Dermis blood vessel endothelial cell (primary cell): ENCODE results near the gene TYSND1. TPM values are rescaled to one million over a fixed set of nuclear protein-coding genes. Genes with fewer than 3 reads are reported as not detected.
"Not testable (repeated sequence)": the region's sequence is repeated elsewhere in the genome, so short reads cannot be mapped to it uniquely, and the experiment has no call there.

Source experiments
- DNase-seq: peaks from one replicate; pipeline ENCODE4 v3.0.0; 2010
- total RNA-seq: library from RNA; depleted of rRNA; stranded (reverse); fragments of >200 nt; gene quantifications from 2 replicates; pipeline ENCODE4 v1.2.3, GENCODE V29; 2014

TYSND1 gene
- total RNA-seq, 1 donor from 2014 or later = 7.1 TPM

DNA sequence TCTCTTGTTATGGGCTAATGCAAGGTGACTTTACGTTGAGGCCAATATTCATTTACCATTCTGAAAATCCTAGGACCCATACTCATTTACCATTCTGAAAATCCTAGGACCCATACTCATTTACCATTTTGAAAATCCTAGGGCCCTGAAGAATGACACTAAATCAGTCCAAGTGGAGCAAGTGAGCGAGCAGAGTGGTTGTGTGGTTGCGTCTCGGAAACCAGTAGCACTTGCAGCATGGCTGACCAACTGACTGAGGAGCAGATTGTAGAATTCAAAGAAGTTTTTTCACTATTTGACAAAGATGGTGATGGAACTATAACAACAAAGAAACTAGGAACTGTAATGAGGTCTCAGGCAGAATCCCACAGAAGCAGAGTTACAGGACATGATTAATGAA lies 16.9 kb upstream of the TYSND1 start:
- no peak for DNase-seq

DNA sequence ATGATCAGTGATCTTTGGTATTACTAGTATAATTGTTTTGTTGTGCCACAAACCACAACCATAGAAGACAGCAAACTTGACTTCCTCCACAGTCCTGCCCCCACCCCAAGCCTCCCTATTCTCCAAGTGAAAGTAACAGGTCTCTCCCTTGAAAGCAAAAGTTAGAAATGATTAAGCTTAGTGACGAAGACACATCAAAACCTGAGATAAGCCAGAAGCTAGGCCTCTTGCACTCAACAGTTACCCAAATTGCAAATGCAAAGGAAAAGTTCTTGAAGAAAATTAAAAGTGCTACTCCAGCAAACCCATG lies 16.3 kb upstream of the TYSND1 start:
- DNase-seq = no peak

DNA sequence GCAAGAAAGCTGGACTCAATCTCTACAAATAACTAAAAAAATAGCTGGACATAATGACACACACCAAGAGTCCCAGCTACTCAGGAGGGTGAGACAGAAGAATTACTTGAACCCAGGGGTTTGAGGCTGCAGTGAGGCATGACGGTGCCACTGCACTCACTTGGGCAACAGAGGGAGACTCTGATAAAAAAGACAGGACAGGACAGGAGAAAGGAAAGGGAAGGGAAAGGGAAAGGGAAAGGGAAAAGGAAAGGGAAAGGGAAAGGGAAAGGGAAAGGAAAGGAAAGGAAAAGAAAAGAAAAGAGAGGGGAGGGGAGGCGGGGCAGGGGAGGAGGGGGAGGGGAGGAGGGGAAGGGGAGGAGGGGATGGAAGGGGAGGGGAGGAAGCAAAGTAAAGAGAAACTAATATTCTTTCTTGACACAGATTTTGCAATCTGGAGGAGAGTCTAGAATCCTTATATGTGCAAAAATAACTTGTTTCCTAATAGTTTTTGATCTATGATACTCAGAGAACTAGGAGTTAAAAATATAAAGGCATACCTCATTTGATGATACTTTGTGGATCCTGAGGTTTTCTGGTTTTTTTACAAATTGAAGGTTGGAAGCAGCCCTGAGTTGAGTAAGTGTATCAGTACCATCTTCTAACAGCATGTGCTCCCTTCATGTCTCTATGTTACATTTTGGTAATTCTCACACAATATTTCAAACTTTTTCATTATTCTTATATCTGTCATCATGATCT lies 15.8 kb upstream of the TYSND1 start:
- no peak for DNase-seq

DNA sequence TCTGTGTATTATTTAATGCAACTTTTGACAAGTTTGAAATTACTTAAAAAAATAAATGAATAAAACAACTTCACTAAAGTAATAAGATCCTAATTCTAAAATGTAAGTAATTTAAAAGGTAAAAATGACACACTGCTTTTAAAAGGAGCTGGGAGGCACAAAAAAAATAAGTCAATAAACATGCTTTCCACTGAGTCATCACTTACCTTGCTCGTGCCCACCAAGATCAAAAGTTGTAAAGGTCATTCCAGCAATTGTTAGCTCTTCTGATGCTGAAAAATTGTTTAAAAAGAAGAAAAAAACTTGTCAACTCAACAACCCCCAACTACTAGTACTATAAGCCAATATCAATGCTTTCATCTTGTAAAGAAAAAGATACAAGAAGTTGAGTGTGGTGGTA lies 14.3 kb upstream of the TYSND1 start:
- no peak for DNase-seq

DNA sequence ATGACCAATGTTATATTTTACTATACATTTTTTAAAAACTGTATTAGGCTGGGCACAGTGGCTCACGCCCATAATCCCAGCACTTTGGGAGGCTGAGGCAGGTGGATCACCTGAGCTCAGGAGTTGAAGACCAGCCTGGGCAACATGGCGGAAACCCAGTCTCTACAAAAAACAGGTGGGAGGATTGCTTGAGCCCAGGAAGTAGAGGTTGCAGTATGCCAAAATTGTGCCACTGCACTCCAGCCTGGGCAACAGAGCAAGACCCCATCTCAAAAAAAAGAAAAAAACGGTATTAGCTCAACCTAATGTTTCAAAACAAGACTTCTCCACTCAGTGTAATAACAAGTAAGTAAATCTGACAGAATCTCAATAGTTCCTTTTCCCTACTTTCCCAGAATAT lies 12.9 kb upstream of the TYSND1 start:
- DNase-seq = not testable (repeated sequence)

DNA sequence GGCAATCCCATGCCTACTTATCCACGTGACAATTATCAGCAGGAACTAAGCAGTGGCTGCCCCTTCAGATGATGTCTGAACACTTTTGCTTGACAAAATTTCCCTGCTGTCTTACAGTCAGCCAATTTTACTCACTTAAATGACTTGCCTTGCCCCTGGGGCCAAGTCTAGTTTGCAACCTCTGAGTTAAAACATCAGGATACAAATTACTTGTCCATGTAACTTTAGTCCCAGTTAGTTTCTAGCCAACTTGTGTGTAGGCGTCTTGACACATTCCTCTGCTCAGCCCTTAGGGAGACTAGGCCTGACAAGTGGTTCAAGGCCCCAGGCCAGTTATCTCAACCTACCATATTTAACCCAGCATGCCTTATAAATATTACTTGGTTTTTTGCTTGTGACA lies 11.6 kb upstream of the TYSND1 start:
- no peak for DNase-seq

DNA sequence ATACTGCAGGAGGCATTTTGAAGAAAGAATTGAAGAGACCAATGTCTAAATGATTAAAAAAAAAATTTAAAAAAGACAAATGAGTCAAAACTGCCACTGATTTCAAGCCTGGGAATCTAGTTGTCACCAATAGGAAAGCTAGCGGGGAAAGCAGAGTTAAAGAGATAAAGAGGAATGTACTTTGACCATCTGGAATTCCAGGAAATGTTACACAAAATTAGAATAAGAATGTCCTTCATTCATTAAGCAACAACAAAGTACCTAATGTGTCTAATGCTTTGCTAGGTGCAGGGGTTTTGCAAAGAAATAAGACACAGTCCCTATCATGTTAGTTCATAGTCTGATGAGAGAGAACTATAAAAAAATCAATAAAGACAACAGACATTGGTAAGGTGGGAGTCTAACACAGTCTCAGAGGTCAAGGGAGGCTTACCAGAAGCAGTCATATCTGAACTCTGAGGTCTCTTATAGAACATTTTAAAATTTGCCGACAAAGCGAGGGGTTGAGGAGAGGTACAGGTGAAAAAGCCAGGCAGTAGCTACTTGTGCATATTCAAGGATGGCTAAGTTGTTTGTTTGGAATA lies 8.8 kb upstream of the TYSND1 start:
- no peak for DNase-seq

DNA sequence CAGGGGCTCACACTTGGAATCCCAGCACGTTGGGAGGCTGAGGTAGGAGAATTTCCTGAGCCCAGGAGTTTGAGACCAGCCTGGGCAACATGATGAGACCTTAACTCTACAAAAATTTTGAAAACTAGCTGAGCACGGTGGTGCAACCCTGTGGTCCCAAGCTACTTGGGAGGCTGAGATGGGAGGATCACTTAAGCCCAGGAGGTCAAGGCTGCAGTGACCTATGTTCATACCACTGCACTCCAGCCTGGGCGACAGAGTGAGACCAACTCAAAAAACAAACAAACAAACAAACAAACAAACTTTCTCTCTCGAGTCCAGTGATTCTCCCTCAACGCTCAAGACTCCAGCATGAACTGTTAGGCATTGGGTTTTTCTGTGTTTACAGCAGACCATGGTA lies 2.0 kb upstream of the TYSND1 start:
- DNase-seq = no peak

DNA sequence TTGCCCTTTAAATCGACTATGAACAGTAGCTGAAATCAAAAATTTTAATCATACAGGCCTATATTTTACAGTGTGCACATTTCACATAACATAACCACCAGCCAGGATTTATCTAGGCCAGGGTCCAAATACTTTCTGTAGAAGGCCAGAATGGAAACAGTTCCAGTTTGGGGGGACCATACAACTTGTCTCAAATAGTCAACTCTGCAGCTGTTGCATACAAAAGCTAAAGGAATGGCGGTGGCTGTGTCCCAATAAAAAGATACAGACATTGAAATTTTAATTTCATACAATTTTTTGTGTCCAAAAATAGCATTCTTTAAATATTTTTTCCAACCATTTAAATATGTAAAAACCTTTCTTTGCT lies 742 bp upstream of the TYSND1 start:
- no peak for DNase-seq

DNA sequence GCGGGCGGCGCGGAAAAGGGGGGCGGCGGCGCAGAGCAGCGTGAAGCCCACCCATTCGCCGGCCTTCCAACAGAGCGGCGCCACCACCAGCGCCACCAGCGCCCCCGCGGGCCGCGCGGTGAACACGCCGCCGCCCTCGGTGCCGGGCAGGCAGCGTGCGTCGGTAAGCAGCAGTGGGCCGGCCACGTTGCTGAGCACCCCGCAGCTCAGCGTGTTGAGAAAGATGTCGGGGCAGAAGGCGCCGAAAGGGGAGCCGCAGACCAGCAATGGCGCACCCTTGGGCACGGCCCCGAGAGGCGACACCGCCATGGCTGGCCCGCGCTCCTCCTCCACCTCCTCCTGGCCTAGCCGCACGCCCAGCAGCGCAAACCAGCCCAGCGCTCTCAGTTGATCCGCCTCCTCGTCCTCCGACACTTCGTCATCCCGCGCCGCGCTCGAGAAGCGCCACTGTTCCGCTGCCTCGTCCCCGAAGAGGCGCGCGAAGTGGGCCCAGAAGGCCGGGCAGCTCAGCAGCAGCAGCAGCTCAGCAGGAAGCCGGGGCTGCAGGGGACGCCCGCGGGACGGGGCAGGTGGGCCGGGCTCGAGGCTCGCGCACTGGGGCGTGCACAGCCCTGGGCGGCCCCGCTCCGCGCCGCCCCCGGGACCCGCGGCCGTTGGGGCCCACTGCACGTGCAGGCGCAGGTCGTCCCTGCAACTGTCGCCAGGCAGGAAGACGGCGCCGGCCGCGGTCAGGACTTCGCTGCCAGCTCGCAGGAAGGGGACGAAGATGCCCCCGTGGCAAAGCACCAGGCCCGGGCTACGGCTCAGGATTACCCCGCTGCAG lies 623 bp downstream of the TYSND1 start:
- DNase-seq = peak; percentile 75

DNA sequence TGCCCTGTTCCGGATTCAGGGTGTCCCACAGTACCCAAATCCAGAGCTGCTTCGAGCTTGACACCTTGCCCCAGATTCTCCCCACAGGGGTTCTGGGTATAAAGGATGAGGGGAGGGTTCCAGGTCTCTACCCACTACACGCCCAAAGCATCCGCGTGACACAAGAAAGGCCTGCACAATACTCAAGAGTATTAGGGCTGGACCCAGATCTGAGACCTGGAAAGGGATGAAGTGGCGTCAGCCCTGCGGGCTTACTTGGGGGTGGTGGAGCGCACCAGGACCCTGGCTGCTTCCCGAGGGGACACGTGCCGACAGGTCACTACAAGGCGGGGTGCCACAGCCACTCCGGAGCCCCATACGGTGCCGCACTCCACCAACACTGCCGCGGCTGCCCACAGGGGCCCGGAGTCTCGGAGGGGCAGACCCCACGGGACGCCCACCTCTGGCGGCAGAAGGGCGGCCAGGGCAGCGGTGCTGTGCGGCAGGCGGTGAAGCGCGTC lies 1.3 kb downstream of the TYSND1 start:
- no peak for DNase-seq

DNA sequence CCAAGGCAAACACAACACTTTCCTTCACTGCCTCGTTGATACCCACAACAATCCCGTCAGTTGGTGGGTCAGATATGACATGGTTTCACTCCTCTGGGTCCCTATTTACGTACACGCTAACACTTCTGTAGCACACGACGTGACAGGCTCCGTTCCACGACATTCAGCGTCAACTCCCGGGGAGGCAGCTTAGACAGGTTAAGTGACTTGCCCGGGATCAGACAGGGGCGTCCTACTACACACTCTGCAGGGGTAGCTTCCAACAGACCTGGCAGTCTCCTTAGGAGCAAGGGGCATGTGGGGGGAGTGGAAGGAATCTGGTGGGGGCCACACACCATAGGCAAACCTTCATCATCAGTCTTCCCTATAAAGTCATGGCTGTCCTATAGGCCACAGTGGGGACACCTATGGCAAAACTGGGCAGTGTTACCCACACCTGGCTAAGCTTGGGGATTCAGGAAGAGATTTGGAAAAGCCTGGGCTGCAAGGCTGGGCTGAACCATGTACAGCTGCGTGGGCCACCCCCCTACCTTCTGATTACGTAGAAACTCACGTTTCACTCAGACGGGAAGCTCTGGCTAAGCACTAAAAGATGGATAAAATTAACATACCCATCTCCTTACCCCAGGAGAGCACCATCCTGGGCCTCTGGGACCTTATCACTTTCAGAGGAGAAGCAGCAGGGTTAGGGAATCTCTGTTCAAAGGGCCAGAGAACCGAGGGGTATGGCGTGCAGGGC lies 2.0 kb downstream of the TYSND1 start:
- DNase-seq = no peak

DNA sequence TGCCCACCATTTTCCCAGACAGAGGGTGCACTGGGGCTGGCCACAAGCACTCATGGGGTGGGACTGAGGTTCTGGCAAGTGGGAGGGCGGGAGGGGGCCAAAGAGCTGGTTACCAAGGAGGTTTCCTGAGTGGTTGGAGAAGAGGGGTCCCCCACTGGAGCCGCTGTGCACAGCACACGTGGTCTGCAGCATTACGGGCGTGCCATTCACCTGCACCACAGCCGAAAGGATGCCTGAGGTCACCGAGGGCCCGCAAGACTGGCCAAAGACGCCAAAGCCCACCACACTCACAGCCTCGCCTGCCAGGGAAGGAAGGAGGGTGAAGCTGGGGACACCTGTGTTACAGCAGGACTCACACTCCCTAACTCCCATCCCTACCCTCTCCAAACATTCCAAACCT lies 3.9 kb downstream of the TYSND1 start:
- no peak for DNase-seq

DNA sequence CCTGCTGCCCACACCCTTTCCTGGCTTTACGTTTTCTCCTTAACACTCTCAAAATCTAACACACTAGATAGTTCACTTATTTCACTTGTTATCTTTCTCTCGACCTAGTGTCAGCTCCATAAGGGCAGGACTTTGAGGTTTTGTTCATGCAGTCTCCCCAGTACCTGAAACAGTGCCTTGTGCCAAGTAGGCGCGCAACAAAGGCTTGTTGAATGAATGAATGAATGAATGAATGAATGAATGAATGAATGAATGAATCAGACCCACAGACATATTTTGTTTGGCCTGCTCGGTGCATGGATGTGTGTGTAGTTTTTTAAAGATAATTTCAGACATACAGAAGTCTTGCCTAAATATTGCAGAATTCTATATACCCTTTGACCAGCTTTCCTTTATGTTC lies 6.2 kb downstream of the TYSND1 start:
- DNase-seq = no peak

DNA sequence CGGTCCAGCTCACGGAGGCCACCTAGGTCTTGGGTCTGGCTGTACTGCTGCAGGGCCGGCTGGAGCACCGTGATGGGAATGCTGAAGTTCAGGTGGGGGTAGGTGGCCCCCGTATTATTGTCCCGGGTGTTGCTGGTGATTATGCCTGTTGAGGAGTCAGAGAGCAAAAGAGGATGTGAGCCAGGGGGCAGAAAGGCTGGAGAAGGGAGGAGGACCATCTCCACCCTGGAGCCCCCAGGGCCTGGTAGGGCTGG lies 6.6 kb downstream of the TYSND1 start:
- DNase-seq = no peak

DNA sequence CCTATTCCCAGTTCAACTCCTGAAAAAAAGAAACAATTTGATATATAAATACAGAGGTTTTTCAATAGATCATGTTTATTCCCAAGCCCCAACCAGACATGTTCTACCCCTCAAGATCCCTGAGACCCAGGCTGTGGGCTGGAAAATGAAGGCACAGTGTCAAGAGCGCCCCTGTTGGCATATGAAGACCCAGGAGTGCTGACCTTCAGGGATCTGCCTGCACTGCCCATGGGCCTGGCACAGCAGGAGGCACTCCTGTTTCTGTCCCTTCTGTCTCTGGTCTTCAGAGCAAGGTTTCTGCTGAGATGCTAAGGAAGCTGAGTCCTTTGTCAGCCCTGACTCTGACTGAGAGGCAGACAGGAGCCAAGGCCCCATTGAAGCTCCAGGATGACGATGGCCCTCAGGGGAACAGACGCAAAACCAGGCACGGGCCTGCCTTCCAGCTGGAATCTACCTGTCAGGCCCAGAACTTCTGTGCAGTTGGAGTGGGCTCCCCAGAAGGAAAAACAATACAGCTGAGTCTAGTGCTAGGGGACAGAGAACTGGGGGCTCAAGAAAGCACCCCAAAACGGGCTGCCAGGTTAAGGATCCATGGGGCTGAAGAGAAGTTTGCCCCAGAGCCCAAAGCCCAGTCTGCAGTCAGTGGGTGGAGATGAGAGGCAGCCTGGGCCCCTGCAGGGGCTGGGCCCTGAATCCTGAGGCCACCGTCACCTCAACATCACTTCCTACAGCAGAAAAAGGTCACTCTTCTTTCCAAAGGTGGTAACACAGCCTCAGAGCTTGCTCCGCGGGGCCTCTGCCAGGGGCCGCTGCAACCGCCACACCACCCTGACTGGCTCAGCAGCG lies 7.1 kb downstream of the TYSND1 start:
- DNase-seq = no peak

DNA sequence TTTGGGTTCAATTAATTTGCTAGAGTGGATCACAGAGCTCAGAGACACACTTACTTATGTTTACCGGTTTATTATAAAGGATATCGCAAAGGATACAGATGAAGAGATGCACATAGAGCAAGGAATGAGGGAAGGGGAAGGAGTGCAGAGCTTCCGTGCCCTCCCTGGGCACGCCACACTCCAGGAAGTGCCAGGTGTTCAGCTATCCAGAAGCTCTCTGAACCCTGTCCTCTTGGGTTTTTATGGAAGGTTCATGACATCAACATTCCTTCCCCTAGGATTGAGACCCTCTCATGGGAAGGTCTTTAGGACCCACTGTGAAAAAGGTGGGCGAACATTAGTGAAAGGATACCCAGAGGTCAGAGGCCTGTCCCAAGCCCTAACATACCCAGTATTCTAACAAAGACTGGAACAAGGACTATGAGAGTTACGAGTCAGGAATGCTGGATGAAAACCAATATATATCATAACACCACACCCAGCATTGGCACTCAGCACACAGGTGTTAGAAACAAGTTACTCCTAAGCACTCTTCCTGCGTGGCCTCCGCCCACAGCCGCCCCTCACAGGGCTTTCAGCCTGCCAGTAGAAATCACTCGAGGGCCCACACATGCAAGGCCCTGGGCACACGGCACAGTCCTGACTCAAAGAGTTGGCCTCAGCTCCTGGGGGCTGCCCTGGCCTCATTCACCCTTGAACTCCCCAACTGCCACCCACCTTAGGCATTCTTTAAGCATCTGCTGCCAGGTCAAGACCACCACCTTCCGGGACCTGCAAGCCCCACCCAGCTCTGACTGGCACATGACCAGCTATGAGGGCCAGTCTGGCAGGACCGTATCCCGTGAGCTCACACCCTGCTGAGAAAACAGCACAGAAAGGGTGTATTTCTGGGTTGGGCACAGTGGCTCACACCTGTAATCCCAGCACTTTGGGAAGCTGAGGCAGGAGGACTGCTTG lies 8.3 kb downstream of the TYSND1 start:
- DNase-seq = no peak

DNA sequence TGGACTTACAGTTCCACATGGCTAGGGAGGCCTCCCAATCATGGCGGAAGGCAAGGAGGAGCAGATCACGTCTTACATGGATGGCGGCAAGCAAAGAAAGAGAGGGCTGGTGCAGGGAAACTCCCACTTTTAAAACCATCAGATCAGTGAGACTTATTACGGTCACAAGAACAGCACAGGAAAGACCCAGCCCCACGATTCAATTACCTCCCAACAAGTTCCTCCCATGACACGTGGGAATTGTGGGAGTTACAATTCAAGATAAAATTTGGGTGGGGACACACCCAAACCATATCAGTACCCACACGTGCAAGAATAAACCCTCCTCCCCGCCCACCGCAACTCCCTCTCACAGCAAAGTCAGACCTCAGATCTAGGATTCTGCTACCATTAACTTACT lies 9.4 kb downstream of the TYSND1 start:
- no peak for DNase-seq

DNA sequence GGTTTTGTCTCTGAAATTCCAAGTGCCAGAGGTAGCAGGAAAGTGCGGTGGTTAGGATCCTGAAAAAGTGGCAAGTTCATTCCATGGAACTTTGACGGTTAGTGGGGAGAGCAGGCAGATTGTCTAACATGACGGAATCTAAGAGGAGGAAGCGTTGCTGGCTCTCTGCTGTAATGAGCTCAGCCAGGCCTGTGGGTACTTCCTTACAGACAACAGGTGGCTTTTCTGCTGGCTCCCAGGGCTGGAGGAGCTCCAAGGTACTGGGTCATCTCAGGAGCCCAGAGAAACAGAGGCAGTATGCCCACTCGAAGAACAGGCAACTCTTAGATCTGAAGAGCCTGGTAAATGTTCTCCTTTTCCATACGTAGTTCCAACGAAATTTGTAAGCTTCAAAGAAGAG lies 10.8 kb downstream of the TYSND1 start:
- no peak for DNase-seq

DNA sequence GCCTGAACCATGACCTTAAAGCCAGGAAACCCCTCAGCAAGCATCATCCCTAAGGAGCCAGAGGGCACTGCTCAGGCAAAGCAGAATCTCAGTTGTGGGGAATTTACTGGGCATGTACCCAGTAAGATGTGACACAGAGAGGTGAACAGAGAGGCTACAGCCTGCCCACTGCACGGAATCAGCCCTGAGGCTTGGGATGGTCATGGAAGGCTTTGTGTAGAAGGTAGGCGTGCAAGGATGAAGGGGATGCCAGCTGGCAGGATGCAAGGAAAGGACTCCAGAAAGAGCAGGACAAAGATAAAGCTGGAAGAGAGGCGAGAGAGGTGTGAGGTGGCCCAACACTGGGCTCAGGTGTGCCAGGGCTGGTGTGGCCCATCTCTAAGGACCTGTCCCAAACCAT lies 11.5 kb downstream of the TYSND1 start:
- DNase-seq = no peak
